ENCODE measurements around the gene TNPO1.
"Not testable (repeated sequence)": the region's sequence is repeated elsewhere in the genome, so short reads cannot be mapped to it uniquely, and the experiment has no call there.

The TNPO1 gene

GRCh38 chr5:72816284-72817075, at the start of gene TNPO1:
Gene TNPO1 (plus strand): TSS chr5:72816661. CDS start chr5:72816738, 77 bp downstream.
- DNase-seq (ENCODE audit: low spot score), result peak; percentile 93

GRCh38 chr5:72767289-72768010, 49.0 kb upstream of the TNPO1 start:
- no peak for DNase-seq (ENCODE audit: low spot score)

DNA sequence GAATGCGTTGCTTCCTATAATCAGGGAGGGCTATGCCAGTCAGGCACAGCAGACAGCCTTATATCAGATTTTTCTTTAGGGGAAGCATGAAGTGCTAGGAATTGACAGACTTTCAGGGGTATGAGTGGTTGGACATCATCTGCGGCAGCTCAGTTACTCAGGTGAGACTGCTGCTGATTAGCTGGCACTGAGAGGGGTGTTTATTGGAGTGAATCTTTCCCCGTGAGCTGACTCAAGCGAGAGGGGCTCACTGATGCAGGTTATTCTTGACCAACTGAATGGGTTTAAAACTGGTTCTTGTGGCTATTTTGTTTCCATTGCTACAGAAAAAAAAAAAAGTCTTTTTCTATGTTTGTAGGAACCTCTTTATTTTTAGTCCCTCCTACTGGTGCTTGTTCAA, 46.2 kb upstream of the TNPO1 start:
- DNase-seq (ENCODE audit: low spot score), result no peak

DNA sequence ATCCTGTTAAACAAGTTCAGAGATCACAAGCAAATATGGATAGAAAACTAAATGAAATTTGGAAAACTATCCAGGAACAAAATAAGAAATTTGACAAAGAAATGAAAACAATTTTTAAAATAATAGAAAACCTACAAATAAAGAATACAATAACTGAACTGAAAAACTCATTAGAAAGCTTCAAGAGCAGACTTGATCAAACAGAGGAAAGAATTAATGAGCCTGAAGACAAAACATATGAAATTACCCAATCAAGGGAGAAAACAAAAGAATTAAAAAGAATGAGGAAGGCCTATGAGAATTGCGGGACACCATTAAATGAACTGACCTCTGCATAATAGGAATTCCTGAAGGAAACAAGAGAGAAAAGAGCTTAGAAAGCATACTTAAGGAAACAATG, 39.8 kb upstream of the TNPO1 start:
- DNase-seq (ENCODE audit: low spot score), result no peak

GRCh38 chr5:72779520-72779919, 36.9 kb upstream of the TNPO1 start:
- DNase-seq (ENCODE audit: low spot score), result no peak

GRCh38 chr5:72783354-72783753, 33.1 kb upstream of the TNPO1 start:
- no peak for DNase-seq (ENCODE audit: low spot score)

- no peak for DNase-seq (ENCODE audit: low spot score)
Measured at GRCh38 chr5:72784129-72784528, 32.3 kb upstream of the TNPO1 start.

GRCh38 chr5:72785801-72786200, 30.7 kb upstream of the TNPO1 start:
- DNase-seq (ENCODE audit: low spot score), result no peak

- no peak for DNase-seq (ENCODE audit: low spot score)
Measured at GRCh38 chr5:72786676-72787075, 29.8 kb upstream of the TNPO1 start.

DNA sequence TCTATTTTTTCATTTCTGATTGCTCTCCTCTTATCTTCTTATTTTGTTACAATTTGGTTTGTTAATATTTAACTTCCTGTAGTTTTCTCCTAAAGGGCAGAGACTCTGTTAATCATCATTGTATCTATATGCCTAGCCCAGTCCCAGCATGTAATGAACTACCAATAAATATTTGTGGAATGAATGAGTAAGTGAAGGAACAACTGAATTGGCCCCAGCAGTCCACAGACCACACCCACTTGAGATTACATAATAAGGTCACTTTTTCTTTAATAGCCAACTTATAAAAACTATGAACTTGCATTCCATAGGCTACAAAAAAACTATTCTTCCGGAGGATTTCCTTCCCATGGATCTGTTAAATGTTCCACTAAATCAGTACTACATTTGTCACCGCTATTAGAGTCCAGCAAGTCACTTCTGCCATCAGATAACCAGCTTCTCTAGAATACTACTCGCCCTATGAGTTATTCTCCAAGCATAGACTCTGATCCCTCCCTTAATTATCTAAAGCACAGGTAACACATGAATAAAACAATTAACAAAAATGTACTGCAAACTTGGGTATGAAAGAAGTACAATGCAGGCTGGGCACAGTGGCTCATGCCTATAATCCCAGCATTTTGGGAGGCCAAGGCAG, 27.5 kb upstream of the TNPO1 start:
- peak; percentile 12 for DNase-seq (ENCODE audit: low spot score)

GRCh38 chr5:72790186-72790585, 26.3 kb upstream of the TNPO1 start:
- DNase-seq (ENCODE audit: low spot score), result no peak

DNA sequence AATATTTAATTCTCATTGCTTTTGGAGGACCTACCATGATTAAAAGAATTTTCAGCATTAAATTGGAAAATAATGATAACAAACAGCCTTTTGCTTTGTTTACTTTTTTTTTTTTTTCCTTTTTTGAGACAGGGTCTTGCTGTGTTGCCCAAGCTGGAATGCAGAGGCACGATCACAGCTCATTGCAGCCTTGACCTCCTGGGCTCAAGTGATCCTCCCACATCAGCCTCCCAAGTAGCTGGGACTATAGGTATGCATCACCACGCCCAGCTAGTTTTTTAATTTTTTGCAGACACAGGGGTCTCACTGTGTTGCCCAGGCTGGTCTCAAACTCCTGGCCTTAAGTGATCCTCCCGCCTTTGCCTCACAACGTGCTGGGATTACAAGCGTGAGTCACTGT, 23.8 kb upstream of the TNPO1 start:
- not testable (repeated sequence) for DNase-seq (ENCODE audit: low spot score)

- no peak for DNase-seq (ENCODE audit: low spot score)
Measured at GRCh38 chr5:72796001-72796400, 20.5 kb upstream of the TNPO1 start.

DNA sequence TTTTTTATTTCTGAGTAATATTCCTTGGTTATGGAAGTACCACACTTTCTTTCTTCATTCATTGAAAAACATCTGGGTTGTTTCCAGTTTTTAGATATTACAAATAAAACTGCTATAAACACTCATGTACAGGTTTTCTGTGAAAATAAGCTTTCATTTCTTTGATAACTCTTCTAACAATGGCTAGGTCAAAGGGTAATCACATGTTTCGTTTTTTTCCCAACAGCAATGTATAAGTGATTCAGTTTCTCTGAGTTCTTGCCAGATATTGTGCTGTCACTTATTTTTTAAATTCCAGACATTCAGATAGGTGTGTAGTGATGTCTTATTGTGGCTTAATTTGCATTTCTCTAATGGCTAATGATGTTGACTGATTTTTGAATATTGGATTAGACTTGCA, 16.7 kb upstream of the TNPO1 start:
- DNase-seq (ENCODE audit: low spot score), result no peak

DNA sequence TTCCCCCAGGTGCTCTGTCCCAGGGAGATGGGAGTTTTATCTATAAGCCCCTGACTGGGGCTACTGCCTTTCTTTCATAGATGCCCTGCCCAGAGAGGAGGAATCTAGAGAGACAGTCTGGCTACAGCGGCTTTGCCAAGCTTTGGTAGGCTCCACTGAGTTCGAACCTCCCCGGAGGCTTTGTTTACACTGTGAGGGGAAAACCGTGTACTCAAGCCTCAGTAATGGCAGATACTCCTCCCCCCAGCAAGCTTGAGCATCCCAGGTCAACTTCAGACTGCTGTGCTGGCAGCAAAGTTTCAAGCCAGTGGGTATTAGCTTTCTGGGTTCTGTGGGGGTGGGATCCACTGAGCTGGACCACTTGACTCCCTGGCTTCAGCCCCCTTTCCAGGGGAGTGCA, 7.8 kb upstream of the TNPO1 start:
- not testable (repeated sequence) for DNase-seq (ENCODE audit: low spot score)

- no peak for DNase-seq (ENCODE audit: low spot score)
Measured at GRCh38 chr5:72811849-72812248, 4.6 kb upstream of the TNPO1 start.

- no peak for DNase-seq (ENCODE audit: low spot score)
Measured at GRCh38 chr5:72812488-72812887, 4.0 kb upstream of the TNPO1 start.

DNA sequence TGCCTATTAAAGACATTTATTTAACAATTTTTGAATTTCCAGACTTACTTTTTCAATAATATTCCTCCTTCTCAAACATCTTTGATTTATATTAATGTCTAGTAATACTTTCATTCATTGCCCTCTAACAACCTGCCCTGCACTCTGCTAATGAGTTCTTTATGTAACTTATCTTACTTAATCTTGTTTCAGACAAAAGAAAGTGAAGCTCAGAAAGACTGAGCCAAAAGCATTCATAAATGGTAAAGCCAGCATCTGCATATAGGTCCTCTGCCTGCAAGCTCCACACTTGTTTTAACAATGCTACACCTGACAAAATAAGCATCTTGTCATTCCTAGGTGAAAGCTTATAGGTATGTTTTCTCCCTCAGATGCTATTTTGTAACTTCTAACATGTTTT, 2.4 kb upstream of the TNPO1 start:
- DNase-seq (ENCODE audit: low spot score), result no peak

DNA sequence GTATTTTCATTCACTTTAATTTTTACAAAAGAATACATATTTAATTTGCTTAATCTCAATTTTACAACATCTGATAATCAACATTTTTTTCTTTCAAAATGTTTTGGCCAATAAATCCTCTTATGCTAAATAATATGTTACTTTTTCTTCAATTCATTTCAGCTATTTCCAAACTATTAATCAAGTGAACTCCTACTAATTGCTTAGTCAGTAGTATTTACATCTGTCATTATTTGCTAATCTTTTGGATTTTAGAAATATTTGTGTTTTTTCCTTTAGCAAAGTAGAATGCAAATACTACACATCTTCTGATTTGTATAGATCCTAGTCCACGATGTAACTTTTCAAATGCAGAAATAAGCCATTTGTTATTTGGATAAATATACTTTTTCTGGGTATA, 1.6 kb upstream of the TNPO1 start:
- DNase-seq (ENCODE audit: low spot score), result no peak

GRCh38 chr5:72815580-72816283, 729 bp upstream of the TNPO1 start:
- no peak for DNase-seq (ENCODE audit: low spot score)

DNA sequence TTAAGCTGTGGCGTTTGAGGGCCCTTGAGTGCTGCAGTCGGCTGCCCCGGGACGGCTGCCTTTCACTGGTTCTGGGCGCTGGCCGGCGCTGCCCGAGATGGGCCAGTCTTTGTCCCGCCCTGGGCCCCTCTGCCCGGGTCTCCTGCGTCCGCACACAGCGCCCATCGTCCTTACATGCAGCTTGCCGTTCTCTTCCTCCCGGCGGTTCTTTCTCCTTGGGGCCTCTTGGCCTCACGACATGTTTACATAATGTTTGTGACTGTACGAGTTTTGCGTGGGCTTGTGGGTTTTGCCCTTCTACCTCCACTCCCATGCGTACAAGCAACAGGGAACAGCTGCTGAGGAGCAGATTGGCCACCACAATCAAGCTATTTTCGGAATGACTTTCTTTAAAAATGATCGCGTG, 618 bp downstream of the TNPO1 start:
- peak; percentile 70 for DNase-seq (ENCODE audit: low spot score)

DNA sequence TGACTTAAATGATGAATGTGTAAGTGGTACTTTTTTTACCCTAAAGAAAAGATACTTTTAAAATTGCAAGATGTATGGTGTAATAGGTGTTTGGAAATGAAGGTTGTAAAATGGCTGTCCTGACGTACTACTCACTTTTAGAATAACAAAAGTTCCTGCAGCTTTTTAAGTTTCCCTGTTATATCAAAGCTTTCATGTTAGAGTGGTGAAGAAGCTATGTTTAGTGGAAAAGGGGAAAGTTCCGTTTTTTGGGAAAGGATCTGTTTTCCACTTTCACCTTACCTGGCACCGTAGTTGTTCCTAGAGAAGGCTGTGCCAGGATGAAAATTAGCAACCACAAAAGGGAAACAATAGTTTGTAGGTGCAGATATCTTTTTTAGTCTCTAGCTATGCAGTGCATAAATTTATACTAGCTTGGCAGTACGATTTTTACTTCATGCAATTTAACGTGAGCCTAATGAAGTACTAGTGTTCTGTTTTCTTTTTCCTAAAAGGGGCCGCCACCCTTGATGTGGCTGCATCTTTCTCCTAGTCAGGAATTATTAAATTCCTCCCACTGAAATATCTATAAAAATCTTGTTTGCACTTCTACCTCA, 1.3 kb downstream of the TNPO1 start:
- DNase-seq (ENCODE audit: low spot score), result no peak

All from AG08396 (cell line).